SJSA1 (cell line): Measurements from ENCODE around the gene TRIM52. TPM values are rescaled to one million over a fixed set of nuclear protein-coding genes. Genes with fewer than 3 reads are reported as not detected.

Experiments used
- DNase-seq, 2 experiments: peaks; one replicate each; pipeline ENCODE4 v3.0.0-alpha.2; 2015 to 2020; ENCODE audit warnings: low spot score in 2 of 2, low read depth in 1 of 2
- H3K27ac ChIP-seq: fragments of 250-450 bp; sonication (Bioruptor Pico); 2 replicates; pipeline ENCODE4 v1.5.1; 2020; ENCODE audit warnings: mild to moderate bottlenecking, moderate library complexity
- H3K27me3 ChIP-seq: fragments of 250-450 bp; sonication (Bioruptor Pico); replicated peaks from 2 replicates; pipeline ENCODE4 v1.5.1; 2020; ENCODE audit warnings: mild to moderate bottlenecking, moderate library complexity
- H3K36me3 ChIP-seq: fragments of 250-450 bp; sonication (Bioruptor Pico); 2 replicates; pipeline ENCODE4 v1.5.1; 2020; ENCODE audit warnings: mild to moderate bottlenecking
- H3K4me1 ChIP-seq: fragments of 250-450 bp; sonication (Bioruptor Pico); replicated peaks from 2 replicates; pipeline ENCODE4 v1.6.1; 2021; ENCODE audit warnings: mild to moderate bottlenecking
- H3K4me3 ChIP-seq: fragments of 250-450 bp; sonication (Bioruptor Pico); 2 replicates; pipeline ENCODE4 v1.5.1; 2020; ENCODE audit warnings: mild to moderate bottlenecking
- H3K9me3 ChIP-seq: fragments of 250-450 bp; sonication (Bioruptor Pico); replicated peaks from 2 replicates; pipeline ENCODE4 v1.5.1; 2020; ENCODE audit warnings: mild to moderate bottlenecking
- total RNA-seq: library from RNA; depleted of rRNA; stranded (reverse); fragments of >200 nt; shearing (Covaris generic); gene quantifications from 2 replicates; pipeline ENCODE4 v1.2.3, GENCODE V29; 2014

Gene TRIM52
- total RNA-seq, 1 experiment from 2014 or later: 5.2 TPM

DNA sequence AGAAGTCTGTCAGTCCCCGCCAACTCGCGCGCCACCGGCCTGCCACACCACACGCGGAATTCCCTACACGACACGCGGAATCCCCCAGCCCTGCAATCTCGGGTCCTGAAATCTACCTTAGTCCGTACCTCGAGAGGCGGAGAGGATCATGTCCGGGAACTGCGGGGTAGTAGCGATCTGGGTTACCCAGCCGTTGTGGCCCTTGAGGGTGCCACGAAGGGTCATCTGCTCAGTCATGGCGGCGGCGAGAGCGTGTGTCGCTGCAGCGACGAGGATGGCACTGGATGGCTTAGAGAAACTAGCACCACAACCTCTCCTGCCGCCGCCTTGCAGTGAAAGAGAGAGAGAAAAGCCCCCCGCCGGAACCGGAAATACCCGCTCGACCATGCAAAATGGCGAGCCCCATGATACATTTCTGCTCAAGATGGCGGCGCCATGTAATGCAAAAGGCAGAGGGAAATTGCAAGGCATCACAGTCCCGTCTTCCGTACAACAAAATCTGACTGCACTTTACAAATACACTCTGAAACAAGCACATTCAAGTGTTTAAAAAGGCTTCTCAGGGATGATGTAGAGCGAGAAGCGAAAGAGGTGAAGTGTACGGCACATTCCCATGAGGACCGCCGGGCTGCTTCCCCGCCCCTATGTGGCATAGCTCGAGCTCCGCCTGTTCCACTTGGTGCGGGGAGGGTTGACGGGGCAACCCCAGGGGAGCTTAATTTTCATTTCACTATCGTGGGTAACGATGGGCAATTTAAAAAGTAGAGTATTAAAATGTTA is 17.2 kb downstream of the TRIM52 start, which contains the start of gene RACK1:
RACK1 (minus strand) TSS at position 343 of the 780 bp plus-strand sequence; CDS start at position 237, 106 bp downstream.
- no peaks in the 10 kb centered on the region for H3K9me3 ChIP-seq

DNA sequence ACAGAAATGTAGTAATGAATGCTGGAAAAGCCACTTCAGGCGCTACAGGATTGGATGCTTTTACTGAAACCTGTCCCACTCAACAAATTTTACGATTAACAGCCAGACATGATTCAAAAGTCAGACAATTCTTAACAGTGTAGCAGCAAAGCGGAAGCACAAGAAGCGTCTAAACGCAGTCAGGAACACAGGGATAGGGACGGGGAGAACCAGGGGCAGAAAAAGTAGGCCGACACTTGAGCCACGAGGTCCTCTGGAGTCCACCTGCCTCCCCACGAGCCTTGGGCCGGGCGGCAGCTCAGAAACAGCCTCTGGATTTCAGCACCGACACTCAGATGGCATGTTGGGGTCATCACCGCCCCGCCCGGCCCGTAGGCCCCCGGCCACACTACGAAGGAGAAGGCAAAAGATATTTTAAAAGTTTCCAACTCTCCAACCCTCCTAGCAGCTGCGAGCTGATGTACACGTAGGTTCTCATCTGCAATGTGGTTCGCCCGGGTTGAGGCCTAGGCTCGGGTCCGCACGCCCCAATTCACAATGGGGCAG is 17.9 kb downstream of the TRIM52 start:
- Histone ChIP-seq H3K4me3 (peak overlapping the region; percentile 79), H3K4me1 (peaks cover 43% of the 10 kb centered on the region), H3K27me3 (no peaks in the 10 kb centered on the region), H3K36me3 (peaks cover 64% of the 10 kb centered on the region), H3K9me3 (no peaks in the 10 kb centered on the region), H3K27ac (peak overlapping the region; percentile 83)
- no peak for DNase-seq

More for the DNA sequence above, 17.2 kb downstream of the TRIM52 start, which contains the start of gene RACK1:
- H3K4me1 ChIP-seq: peaks cover 49% of the 10 kb centered on the region
- peak; percentile 94 to 99 for DNase-seq
- H3K4me3 ChIP-seq: peak within 1 kb of the TSS; percentile 79
- H3K27me3 ChIP-seq: no peaks in the 10 kb centered on the region
- H3K36me3 ChIP-seq: peaks cover 64% of the 10 kb centered on the region
- peak within 1 kb of the TSS; percentile 83 for H3K27ac ChIP-seq

DNA sequence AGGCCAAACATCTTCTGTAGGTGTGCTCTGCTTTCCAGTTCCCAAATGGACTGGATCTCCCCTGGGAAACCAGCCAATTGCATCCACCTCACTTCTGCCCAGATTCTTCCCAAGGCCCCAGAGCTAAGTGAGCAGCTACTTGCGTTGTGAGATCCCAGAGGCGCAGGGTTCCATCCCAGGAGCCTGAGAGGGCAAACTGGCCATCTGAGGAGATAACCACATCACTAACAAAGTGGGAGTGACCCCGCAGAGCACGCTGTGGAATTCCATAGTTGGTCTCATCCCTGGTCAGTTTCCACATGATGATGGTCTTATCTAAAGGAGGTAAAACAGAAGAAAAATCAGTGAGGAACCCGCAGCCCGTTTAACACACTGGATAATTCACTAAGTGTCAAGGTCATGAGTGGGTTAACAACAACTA is 18.9 kb downstream of the TRIM52 start:
- Histone ChIP-seq H3K4me1 (peaks cover 35% of the 10 kb centered on the region), H3K36me3 (peaks cover 67% of the 10 kb centered on the region), H3K27me3 (no peaks in the 10 kb centered on the region), H3K27ac (peak overlapping the region; percentile 83), H3K4me3 (peak overlapping the region; percentile 79), H3K9me3 (no peaks in the 10 kb centered on the region)
- peak in 1 of 2 experiments; percentile 33 for DNase-seq

DNA sequence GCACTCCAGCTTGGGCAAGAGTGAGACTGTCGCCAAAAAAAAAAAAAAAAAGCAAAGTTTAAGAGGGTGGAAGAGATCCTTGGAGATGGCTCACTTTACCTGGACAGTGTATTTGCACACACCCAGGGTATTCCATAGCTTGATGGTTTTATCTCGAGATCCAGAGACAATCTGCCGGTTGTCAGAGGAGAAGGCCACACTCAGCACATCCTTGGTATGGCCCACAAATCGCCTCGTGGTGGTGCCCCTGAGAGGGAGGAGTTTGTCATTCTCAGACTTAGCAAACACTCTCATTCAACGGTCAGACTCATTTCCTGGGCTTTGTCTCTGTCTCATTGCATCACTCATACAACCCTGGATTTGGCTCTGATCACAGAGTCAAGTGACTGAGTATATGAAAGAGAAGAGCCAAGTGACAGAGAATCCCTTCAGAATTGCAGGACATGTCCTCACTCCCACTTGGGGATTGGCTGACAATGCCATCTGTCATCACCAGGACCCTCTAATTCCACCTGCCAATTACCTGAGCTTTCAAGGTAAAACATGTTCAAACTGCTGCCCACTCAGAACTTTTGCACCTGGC is 19.5 kb downstream of the TRIM52 start:
- DNase-seq: peak; percentile 80 to 82
- H3K9me3 ChIP-seq: no peaks in the 10 kb centered on the region
- no peaks in the 10 kb centered on the region for H3K27me3 ChIP-seq
- peaks cover 72% of the 10 kb centered on the region for H3K36me3 ChIP-seq
- H3K4me3 ChIP-seq: peak overlapping the region; percentile 79; the same call in 1 of the 2 replicates
- H3K27ac ChIP-seq: peak overlapping the region; percentile 83
- peaks cover 34% of the 10 kb centered on the region for H3K4me1 ChIP-seq

DNA sequence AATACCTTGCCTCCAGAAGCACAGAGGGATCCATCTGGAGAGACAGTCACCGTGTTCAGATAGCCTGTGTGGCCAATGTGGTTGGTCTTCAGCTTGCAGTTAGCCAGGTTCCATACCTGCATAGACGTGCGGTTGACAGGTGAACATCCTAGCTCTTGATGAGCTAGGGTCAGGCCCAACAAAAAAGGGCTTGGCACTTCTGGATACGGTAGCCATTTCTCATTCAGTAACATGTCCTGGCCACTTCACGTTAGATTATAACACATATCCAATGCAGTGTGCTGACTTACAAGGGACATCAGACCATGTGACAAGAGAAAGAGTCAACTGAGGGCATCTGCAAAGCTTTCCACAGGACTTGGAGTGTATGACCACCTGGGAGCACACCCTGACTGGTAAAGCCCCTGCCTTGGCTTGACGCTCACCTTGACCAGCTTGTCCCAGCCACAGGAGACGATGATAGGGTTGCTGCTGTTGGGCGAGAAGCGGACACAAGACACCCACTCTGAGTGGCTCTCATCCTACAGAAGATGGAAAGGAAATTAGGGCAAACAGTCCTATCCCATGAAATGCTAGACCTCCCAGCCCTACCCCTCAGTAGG is 21.8 kb downstream of the TRIM52 start:
- Histone ChIP-seq H3K9me3 (no peaks in the 10 kb centered on the region), H3K36me3 (peaks cover 94% of the 10 kb centered on the region), H3K4me1 (peaks cover 16% of the 10 kb centered on the region), H3K27me3 (no peaks in the 10 kb centered on the region; the same call in 1 of the 2 replicates), H3K4me3 (no peak overlapping the region), H3K27ac (no peak overlapping the region)
- DNase-seq: no peak

DNA sequence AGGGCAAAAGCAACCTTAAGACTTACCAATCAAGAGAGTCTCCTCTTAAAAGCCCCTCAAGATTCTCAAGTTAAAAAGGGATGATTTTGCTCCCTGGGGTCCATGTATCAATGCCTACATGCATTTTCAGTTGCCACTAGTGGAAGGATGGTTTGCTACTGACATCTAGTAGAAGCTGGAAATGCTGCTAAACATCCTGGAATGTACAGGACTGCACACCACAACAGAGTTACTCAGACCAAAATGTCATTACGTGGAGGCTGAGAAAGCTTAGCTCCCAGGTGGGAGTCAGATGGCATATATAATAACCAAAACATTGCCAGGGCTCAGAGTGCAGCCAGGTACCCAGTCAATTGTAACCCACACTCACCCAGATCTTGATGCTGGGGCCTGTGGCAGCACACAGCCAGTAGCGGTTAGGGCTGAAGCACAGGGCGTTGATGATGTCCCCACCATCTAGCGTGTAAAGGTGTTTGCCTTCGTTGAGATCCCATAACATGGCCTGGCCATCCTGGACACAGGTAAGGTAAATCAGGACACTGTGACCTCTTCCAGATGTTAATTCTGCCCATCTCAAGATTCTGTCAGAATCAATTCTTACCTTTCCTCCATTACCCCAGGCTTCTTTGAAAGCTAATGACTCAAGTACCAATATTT is 23.1 kb downstream of the TRIM52 start:
- DNase-seq: no peak
- H3K27me3 ChIP-seq: no peaks in the 10 kb centered on the region; the same call in 1 of the 2 replicates
- no peak overlapping the region for H3K27ac ChIP-seq
- no peaks in the 10 kb centered on the region for H3K9me3 ChIP-seq
- H3K36me3 ChIP-seq: peaks cover 98% of the 10 kb centered on the region
- no peak overlapping the region for H3K4me3 ChIP-seq
- H3K4me1 ChIP-seq: peaks cover 16% of the 10 kb centered on the region

DNA sequence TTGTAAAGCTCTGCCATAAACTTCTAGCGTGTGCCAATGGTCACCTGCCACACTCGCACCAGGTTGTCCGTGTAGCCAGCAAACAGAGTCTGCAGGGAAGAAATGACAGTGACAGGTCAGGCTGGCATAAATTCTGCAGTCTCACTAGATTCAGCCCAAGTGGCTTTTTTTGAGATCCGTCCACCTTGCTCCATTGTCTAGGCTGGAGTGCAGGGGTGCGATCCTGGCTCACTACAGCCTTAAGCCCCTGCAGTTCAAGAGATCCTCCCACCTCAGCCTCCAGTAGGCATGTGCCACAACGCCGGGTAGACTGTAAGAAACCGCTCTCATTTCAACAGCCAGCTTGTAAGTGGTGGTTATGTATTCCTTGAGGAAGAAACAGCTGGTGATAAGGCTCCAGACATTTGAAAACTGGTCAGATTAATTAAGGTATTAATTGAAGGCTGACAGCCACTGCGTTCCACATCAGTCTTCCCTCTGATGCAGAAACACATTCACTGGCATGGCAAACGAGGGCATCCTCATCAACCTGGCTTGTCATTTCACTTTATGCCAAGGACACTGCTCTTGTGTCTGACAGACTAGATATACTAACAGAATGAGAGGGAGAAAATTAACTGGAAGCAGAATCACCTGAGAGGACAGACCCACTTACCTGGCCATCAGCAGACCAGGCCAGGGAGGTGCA is 23.8 kb downstream of the TRIM52 start:
- Histone ChIP-seq H3K4me1 (peaks cover 10% of the 10 kb centered on the region), H3K27me3 (no peaks in the 10 kb centered on the region; the same call in 1 of the 2 replicates), H3K4me3 (no peak overlapping the region), H3K9me3 (no peaks in the 10 kb centered on the region), H3K36me3 (peaks cover 98% of the 10 kb centered on the region), H3K27ac (no peak overlapping the region)
- no peak for DNase-seq

DNA sequence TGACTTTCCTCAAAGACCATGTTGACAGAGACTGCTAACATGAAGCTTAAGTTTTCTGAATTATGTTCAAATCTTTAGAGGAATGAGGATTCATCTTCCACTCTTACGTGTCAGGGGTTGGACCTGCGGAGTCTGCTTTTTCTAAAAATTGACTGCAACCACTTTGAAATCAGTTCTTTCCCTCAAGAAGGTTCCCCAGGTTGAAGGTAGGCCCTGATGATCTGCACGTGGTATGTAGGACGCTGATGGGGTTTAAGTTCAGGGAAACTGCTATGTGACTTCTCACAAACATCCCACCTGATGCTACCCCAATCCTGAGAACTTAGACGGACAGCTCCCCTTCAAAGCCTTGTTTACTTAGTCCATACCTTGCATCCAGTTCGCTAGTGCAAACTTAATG is 24.5 kb downstream of the TRIM52 start:
- H3K4me1 ChIP-seq: peaks cover 4% of the 10 kb centered on the region; the same call in 1 of the 2 replicates
- H3K36me3 ChIP-seq: peaks cover 98% of the 10 kb centered on the region
- no peak for DNase-seq
- no peaks in the 10 kb centered on the region for H3K9me3 ChIP-seq
- no peak overlapping the region for H3K27ac ChIP-seq
- no peak overlapping the region for H3K4me3 ChIP-seq
- H3K27me3 ChIP-seq: no peaks in the 10 kb centered on the region; the same call in 1 of the 2 replicates

DNA sequence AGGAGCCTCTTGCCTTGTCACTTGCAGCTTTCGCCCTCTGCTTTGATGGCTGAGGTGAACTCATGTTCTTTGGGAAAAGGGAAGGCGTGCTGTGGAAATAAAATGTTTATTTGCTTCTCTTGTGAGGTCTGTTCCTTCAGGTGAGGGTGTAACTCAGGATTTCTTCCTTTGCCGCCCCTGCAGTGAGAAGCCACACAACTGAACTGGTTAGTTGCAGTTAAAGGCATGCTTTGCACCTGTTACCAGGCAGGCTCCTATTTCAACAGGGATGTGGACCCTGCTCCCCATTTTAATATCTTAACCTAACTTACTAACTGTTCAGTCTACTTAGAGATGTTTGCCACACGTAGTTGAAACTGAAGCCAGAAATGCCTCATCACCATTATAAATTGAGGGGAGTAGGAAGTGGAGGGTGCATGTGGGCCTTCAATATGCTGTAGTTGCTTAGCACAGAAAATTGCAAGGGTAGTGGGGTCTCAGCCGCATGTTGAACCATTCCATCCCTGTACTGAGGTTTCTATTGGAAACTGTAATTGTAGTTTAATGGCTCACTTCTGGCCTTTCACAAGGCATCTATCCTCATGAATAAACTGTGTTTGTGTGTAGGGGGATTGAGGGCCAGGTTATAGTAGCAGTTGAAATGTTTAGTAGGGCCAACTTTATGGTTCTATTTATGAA is 25.1 kb downstream of the TRIM52 start:
- no peaks in the 10 kb centered on the region for H3K9me3 ChIP-seq
- H3K27ac ChIP-seq: no peak overlapping the region
- H3K4me3 ChIP-seq: no peak overlapping the region
- 0 out of 2 replicates have a peak, but pooled peaks cover 2% of the 10 kb centered on the region for H3K4me1 ChIP-seq
- no peak for DNase-seq
- H3K36me3 ChIP-seq: peaks cover 97% of the 10 kb centered on the region
- no peaks in the 10 kb centered on the region; the same call in 1 of the 2 replicates for H3K27me3 ChIP-seq

DNA sequence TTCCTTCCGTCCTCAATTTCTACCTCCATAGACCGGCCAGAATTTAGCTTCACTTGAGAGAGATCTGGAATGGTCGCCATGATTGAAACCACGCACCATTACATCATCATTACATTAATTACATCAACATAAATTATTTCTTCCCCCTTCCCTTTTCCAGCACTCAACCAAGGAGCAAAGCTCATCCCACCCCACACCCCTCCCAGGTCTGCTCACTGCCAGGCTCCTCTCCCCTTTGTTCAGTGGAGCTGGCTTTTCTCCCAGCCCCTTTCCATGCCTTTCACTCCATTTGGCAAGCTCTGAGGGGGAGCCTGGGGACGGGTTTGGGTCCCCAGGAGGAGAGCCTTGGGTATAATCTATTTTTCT is 25.6 kb downstream of the TRIM52 start:
- no peaks in the 10 kb centered on the region; the same call in 1 of the 2 replicates for H3K27me3 ChIP-seq
- H3K4me1 ChIP-seq: no peaks in the 10 kb centered on the region
- H3K4me3 ChIP-seq: no peak overlapping the region
- no peak for DNase-seq
- peaks cover 95% of the 10 kb centered on the region for H3K36me3 ChIP-seq
- H3K9me3 ChIP-seq: no peaks in the 10 kb centered on the region
- H3K27ac ChIP-seq: no peak overlapping the region

DNA sequence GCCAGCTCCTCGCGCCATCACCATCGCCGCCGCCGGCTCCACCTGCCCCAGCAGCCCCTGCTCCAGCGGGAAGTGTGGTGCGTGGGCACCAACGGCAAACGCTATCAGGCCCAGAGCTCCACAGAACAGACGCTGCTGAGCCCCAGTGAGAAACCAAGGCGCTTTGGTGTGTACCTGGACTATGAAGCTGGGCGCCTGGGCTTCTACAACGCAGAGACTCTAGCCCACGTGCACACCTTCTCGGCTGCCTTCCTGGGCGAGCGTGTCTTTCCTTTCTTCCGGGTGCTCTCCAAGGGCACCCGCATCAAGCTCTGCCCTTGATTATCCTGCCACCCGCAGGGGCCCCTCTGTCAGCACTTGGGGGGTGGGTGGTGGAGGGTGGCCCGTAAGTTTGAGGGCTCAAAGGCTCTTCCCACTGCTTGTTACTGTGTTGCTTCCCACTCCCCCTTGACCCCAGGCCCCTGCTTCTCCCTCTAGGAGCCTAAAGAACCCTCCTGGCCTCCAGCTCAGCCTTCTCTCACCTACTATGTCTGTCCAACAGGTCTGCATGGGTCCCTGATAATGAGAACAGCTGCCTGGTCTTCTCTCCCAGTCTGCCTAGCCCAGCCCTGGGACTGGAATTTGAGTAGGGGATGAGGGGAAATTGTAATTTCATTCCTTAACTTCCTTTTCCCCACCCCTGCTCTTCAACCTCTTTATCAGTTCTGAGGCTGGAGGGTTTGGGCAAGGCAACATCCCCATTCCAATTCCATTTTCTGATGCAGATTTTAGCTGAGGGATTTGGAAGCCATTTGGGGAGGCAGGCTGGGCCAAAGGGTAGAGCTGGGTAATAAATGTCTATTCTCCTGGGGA is 26.3 kb downstream of the TRIM52 start:
- H3K36me3 ChIP-seq: peaks cover 89% of the 10 kb centered on the region
- peak in 1 of 2 experiments; percentile 20 for DNase-seq
- no peaks in the 10 kb centered on the region; the same call in 1 of the 2 replicates for H3K27me3 ChIP-seq
- no peak overlapping the region for H3K27ac ChIP-seq
- no peak overlapping the region for H3K4me3 ChIP-seq
- H3K9me3 ChIP-seq: no peaks in the 10 kb centered on the region
- H3K4me1 ChIP-seq: no peaks in the 10 kb centered on the region
